ENCODE measurements around the gene ALDH3A1.

ALDH3A1 gene

DNA sequence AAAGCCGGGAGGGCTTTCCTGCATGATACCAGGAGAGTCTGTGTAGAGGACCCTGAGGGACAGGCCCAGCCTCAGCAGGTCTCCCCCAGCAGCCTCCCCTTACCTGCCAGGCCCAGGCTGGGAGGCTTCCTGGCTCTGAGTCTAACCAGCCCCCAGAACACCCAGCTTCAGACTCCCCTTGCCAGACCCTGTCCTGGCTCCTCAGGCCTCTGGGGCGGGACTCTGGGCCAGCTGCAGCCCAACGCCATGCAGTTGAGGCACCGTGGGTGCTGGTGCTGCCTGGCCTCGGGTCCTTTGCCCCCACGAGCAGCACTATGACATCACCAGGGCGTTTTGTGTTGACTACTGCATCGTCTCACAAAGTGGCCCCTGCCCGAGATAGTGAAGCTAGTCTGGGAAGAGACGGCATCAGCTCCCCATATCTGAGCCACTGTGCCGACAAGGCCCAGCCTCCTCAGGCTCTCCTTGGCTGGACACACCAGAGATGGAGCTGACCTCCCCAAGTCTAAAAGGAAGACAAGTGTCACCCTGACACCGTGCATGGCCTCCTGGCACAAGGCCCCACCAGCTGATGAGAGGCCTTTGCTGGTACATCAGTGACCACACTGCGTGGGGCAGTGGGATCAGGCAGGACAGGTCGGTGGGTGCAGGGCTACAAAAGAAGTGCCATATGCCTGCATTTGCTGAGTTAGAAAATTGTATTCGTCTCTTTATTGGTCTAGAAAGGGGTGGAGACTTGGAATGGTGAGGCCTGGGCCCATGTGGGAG lies 10.6 kb downstream of the ALDH3A1 start:
- no peaks in the 10 kb centered on the region for H3K9me3 ChIP-seq (replicated peaks in 1 of 11)
- no peak overlapping the region for H3K4me2 ChIP-seq
- peaks cover 0 to 12% (median 0%) of the 10 kb centered on the region in 11 experiments; a peak in 2 of 22 replicates for H4K20me1 ChIP-seq
- H3K27me3 ChIP-seq, result no peaks in the 10 kb centered on the region
- no peak for TF ChIP-seq Cebpa-rat (IDR thresholded peaks at IDR 0.05)
- H3K9ac ChIP-seq, result no peak overlapping the region
- H3K36me3 ChIP-seq, result no peaks in the 10 kb centered on the region
- no peak overlapping the region for H3K27ac ChIP-seq
- no peaks in the 10 kb centered on the region for H3K4me1 ChIP-seq
- no peak overlapping the region for H3K4me3 ChIP-seq

DNA sequence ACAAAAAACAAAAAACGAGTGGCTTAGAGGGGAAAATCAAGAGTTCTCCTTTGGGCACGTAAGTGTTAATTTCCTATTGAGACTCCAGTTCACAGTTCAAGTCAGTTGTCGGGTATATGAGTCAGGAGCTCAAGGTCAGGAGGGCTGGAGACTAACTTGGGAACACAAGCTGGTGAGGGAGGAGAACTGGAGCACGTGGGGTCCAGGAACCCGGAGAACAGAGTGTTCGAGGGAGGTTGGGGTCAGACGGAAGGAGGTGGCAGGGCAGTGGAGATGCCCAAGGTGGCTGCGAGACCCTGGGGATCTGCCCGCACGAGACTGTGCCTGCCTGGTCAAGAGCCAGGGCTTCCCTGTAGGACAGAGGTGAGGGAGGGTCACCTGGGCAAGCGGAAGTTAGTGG lies 12.0 kb downstream of the ALDH3A1 start:
- Histone ChIP-seq H3K27ac (no peak overlapping the region), H3K4me3 (no peak overlapping the region), H3K4me1 (no peaks in the 10 kb centered on the region), H3K9ac (no peak overlapping the region), H3K27me3 (no peaks in the 10 kb centered on the region), H3K36me3 (no peaks in the 10 kb centered on the region), H4K20me1 (peaks cover 0 to 12% (median 0%) of the 10 kb centered on the region in 11 experiments; a peak in 2 of 22 replicates), H3K9me3 (replicated peaks in 1 of 11) (no peaks in the 10 kb centered on the region), H3K4me2 (no peak overlapping the region)
- TF ChIP-seq Cebpa-rat (IDR thresholded peaks at IDR 0.05), result no peak

DNA sequence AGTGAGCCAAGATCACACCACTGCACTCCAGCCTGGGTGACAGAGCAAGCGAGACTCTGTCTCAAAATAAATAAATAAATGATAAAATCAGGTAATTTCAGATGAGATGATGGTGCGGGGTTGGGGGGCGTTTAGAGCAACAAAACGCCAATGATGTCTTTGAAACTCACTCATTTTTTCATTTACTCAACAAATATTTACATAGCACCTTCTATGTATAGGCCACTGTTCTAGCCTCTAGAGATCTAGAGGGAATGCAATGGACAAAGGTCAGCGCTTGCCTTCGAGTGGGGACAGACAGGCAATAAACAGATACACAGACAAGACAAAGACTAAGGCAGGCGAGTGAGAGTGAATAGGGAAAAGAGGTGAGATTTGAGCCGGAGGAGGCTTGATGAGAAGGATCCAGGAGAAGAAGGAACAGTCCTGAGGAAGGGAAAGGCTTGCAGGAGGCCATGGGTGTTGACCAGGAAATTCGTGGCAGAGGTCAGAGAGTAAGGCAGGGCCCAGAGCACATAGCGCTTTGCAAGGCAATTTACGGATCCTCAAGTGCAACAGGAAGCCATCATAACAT lies 14.1 kb downstream of the ALDH3A1 start:
- 0 out of 22 replicates have a peak, but pooled peaks cover 0 to 1% (median 0%) of the 10 kb centered on the region in 11 experiments for H4K20me1 ChIP-seq
- H3K27me3 ChIP-seq, result no peaks in the 10 kb centered on the region
- no peak overlapping the region for H3K4me3 ChIP-seq
- H3K4me2 ChIP-seq, result no peak overlapping the region
- TF ChIP-seq Cebpa-rat (IDR thresholded peaks at IDR 0.05), result no peak
- H3K4me1 ChIP-seq, result no peaks in the 10 kb centered on the region
- no peaks in the 10 kb centered on the region for H3K9me3 ChIP-seq (replicated peaks in 1 of 11)
- no peak overlapping the region for H3K9ac ChIP-seq
- H3K36me3 ChIP-seq, result no peaks in the 10 kb centered on the region
- H3K27ac ChIP-seq, result no peak overlapping the region

DNA sequence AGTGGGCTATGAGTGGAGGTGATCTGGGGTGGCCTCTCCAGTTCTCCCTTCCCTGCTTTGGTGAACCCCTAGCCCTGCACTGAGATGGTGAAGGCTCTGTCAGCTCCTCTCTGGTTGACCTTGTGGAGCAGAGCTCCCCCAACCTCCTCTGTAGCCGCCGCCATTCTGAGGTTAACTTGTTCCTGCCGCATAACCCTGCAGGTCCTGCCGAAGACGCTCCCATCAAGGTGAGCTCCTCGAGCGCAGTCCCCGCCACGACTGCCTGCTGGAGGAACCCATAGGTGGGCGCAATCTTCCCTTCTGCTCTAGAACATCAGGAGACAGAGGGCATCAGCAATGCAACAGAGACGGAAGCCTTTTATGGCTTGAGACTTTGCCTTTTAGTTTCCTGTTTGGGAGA lies 16.5 kb downstream of the ALDH3A1 start:
- Histone ChIP-seq H4K20me1 (no peaks in the 10 kb centered on the region), H3K4me2 (no peak overlapping the region), H3K9ac (no peak overlapping the region), H3K4me3 (no peak overlapping the region), H3K9me3 (replicated peaks in 1 of 11) (no peaks in the 10 kb centered on the region), H3K4me1 (peaks cover 0 to 7% (median 0%) of the 10 kb centered on the region in 10 experiments; a peak in 2 of 20 replicates), H3K27me3 (no peaks in the 10 kb centered on the region), H3K36me3 (no peaks in the 10 kb centered on the region), H3K27ac (no peak overlapping the region)
- TF ChIP-seq Cebpa-rat (IDR thresholded peaks at IDR 0.05), result no peak

DNA sequence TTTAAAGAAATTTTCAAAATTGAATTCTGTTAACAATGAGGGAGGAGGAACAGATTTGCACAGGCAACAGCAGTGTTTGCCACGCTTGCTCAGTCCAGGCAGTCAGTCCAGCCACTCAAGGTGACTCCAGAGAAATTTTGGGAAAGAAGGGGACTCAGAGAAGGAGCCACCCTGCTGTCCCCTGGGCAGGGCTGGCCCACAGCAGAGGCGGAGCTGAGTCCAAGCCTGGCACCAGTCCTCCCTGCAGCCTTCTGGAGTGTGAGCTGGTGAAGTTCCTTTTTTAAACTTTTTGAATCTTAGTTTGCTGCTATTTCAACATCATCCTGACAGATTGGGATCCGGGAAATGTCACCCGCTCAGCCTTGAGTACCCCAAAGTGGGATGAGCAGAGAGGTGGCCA lies 17.3 kb downstream of the ALDH3A1 start:
- H4K20me1 ChIP-seq, result no peaks in the 10 kb centered on the region
- no peak overlapping the region for H3K9ac ChIP-seq
- no peaks in the 10 kb centered on the region for H3K27me3 ChIP-seq
- no peaks in the 10 kb centered on the region for H3K36me3 ChIP-seq
- no peak for TF ChIP-seq Cebpa-rat (IDR thresholded peaks at IDR 0.05)
- H3K4me2 ChIP-seq, result no peak overlapping the region
- H3K9me3 ChIP-seq (replicated peaks in 1 of 11), result no peaks in the 10 kb centered on the region
- H3K4me3 ChIP-seq, result no peak overlapping the region
- peaks cover 0 to 7% (median 0%) of the 10 kb centered on the region in 10 experiments; a peak in 2 of 20 replicates for H3K4me1 ChIP-seq
- no peak overlapping the region for H3K27ac ChIP-seq

DNA sequence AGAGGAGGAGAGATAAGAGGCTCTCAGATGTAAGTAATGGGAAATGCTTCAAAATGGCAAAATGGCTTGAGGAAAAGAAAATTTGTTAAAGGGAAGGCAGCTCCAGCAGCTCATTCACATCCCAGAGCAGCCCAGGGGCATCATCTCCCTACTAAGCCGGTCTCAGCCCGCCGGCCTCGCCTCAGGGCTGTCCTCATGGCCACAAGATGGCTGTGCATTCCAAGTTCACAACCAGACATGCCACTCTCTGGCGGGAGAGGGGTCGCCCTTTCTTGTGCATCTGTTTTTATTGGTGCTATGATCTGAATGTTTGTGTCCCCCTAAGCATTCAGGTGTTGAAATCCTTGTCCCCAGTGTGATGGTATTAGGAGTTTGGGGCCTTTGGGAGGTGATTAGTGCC lies 18.2 kb downstream of the ALDH3A1 start:
- TF ChIP-seq Cebpa-rat (IDR thresholded peaks at IDR 0.05), result no peak
- Histone ChIP-seq H3K27ac (no peak overlapping the region), H3K36me3 (no peaks in the 10 kb centered on the region), H3K9ac (no peak overlapping the region), H3K4me1 (peaks cover 0 to 7% (median 0%) of the 10 kb centered on the region in 10 experiments; a peak in 2 of 20 replicates), H3K4me2 (no peak overlapping the region), H3K27me3 (no peaks in the 10 kb centered on the region), H3K9me3 (replicated peaks in 1 of 11) (no peaks in the 10 kb centered on the region), H3K4me3 (no peak overlapping the region), H4K20me1 (no peaks in the 10 kb centered on the region)

DNA sequence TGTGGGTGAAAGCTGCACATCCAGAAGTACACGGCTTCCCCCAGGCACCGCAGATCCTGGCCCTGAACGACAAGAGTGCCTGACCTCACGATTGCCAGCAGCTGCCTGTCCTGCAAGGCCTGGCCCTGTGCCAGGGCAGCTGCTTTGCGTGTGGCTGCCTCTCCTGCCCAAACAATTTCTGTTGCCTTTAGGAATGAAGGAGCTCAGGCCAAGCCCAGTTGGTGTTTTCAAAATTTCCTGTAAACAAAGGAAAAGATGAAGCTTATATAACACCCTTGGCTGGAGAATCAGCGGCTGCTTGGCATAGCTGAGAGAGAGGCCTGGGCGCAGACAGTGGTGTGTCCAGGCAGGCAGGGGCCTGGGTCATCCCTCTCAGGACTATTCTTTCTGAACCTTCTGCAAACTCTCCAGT lies 20.0 kb downstream of the ALDH3A1 start:
- Histone ChIP-seq H3K4me1 (peaks cover 0 to 7% (median 0%) of the 10 kb centered on the region in 10 experiments; a peak in 2 of 20 replicates), H3K4me3 (no peak overlapping the region), H4K20me1 (no peaks in the 10 kb centered on the region), H3K27me3 (no peaks in the 10 kb centered on the region), H3K4me2 (peak overlapping the region in 3 of 11 experiments; percentile 4 to 9 (median 7); a peak in 3 of 22 replicates), H3K9me3 (replicated peaks in 1 of 11) (no peaks in the 10 kb centered on the region), H3K9ac (peak overlapping the region in 1 of 11 experiments; percentile 18; a peak in 1 of 22 replicates), H3K27ac (no peak overlapping the region), H3K36me3 (no peaks in the 10 kb centered on the region)
- no peak for TF ChIP-seq Cebpa-rat (IDR thresholded peaks at IDR 0.05)

DNA sequence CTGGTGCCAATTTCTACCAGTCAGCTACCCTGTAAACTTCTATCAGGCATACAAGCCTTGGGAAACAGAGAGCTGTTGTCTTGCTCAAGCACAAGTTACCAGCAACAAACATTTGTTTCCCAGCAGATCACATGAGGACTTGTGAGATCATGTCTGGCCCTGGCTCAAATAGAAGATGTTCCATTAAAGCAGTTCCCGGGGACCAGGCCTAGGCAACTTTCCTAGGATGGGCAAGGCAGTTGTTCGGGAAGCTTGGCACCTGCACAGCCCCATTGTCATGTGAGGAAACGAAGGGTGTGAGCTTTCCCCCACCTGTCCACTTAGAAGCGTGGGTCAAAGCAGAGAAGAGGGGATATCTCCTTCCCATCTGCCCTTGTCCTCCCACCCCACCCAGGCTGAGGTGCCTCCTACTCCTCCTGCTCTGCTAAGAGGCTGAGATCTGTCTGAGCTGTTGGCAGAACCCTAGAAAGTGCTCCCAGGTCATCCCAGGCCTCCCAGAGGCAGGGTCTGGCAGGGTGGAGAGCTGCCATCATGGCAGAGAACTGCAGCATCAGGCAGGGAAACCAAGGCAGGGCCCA lies 20.5 kb downstream of the ALDH3A1 start:
- TF ChIP-seq Cebpa-rat (IDR thresholded peaks at IDR 0.05), result no peak
- peak overlapping the region in 1 of 11 experiments; percentile 18; a peak in 2 of 22 replicates for H3K9ac ChIP-seq
- H3K4me2 ChIP-seq, result peak overlapping the region in 3 of 11 experiments; percentile 4 to 9 (median 7); a peak in 2 of 22 replicates

DNA sequence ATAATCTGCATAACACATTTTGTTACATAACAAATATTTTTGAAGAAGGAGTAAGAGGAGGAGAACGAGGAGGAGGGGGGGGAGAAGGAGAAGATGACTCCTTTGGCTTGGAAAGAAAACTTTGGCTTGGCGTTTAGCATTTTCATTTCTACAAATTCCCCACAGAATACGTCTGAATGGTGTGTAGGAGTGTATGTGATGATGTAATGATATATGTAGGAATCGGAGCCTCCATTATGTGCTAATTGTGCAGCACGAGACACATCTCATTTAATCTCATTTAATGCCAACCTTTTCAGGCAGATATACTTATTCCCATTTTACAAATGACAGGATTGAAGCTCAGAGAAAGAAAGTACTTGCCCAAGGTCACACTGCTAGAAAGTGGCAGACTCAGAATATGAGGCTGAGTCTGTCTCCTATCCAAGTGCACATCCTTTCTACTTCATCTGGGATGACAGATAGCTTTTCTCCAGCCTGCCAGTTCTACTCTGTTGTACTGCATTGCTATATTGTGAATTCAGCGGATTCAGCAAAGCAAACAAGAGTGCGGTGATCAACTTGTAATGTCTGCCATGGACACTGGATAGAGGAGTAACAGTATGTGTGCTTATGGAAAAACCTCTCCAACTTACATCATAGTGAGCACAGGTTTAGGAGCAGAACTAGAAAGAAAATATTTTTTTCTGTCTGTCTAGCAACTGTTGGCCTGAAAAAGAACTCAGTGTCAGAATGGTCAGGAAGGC lies 21.3 kb downstream of the ALDH3A1 start:
- Histone ChIP-seq H4K20me1 (no peaks in the 10 kb centered on the region), H3K27ac (no peak overlapping the region), H3K4me3 (no peak overlapping the region), H3K36me3 (no peaks in the 10 kb centered on the region), H3K4me1 (peaks cover 0 to 7% (median 0%) of the 10 kb centered on the region in 10 experiments; a peak in 2 of 20 replicates), H3K9me3 (replicated peaks in 1 of 11) (no peaks in the 10 kb centered on the region), H3K4me2 (no peak overlapping the region), H3K9ac (no peak overlapping the region), H3K27me3 (no peaks in the 10 kb centered on the region)
- no peak for TF ChIP-seq Cebpa-rat (IDR thresholded peaks at IDR 0.05)

More for the DNA sequence above, 20.5 kb downstream of the ALDH3A1 start:
- H3K27ac ChIP-seq, result no peak overlapping the region
- H3K4me3 ChIP-seq, result no peak overlapping the region
- H3K36me3 ChIP-seq, result no peaks in the 10 kb centered on the region
- no peaks in the 10 kb centered on the region for H3K27me3 ChIP-seq
- no peaks in the 10 kb centered on the region for H4K20me1 ChIP-seq
- H3K9me3 ChIP-seq (replicated peaks in 1 of 11), result no peaks in the 10 kb centered on the region
- H3K4me1 ChIP-seq, result peaks cover 0 to 7% (median 0%) of the 10 kb centered on the region in 10 experiments; a peak in 2 of 20 replicates
